Endothelial cell of umbilical vein (primary cell): ENCODE data around the gene ARHGAP32. TPM values are rescaled to one million over a fixed set of nuclear protein-coding genes. Genes with fewer than 3 reads are reported as not detected.

Source experiments
- BruUV-seq: library from RNA; stranded (reverse); fragments of 400-500 nt; replicated peaks from 2 replicates; lab custom pipeline; 2021; lab: Mats Ljungman, UMichigan
- CTCF ChIA-PET: fragments of 300-600, 350-600 bp; sonication (Branson Sonifier 250); formaldehyde crosslinking; loops from one replicate; lab custom pipeline; 2021; ENCODE audit warnings: antibody characterized with exemption, inconsistent platforms; lab: Charles Lee
- POLR2A ChIA-PET: fragments of 300-600, 350-600 bp; sonication (Branson Sonifier 250); formaldehyde crosslinking; loops from one replicate; lab custom pipeline; 2021; ENCODE audit warnings: antibody characterized with exemption, inconsistent platforms; lab: Charles Lee
- DNase-seq: peaks from one replicate; pipeline ENCODE4 v3.0.0-alpha.2; 2011; ENCODE audit warnings: low read depth, low spot score
- FAIRE-seq: peaks from 2 replicates; lab custom pipeline; 2011; peaks lifted over from hg19 to GRCh38; lab: Jason Lieb, UNC
- H2AFZ ChIP-seq: 2 replicates; pipeline ENCODE4 v1.6.0; 2012; ENCODE audit warnings: low read depth, low read length, control low read depth, inconsistent platforms
- H3K27ac ChIP-seq: 2 replicates; pipeline ENCODE4 v1.5.1; 2011; ENCODE audit warnings: low read depth, mild to moderate bottlenecking, control low read depth, low read length, moderate library complexity; ENCODE audit not compliant: insufficient read depth
- H3K27me3 ChIP-seq, 2 experiments: 2 replicates each; pipeline versions ENCODE4 v1.6.0 to v1.6.1; 2011; ENCODE audit warnings: low read length in 2 of 2, mixed read lengths in 1 of 2; ENCODE audit not compliant: control insufficient read depth in 2 of 2, insufficient read depth in 2 of 2
- H3K36me3 ChIP-seq, 2 experiments: 2 replicates in 1 of 2; 3 replicates in 1 of 2; pipeline ENCODE4 v1.5.1; 2011; ENCODE audit warnings: low read length in 2 of 2, mild to moderate bottlenecking in 1 of 2, moderate library complexity in 1 of 2; ENCODE audit not compliant: control insufficient read depth in 2 of 2, insufficient read depth in 2 of 2; ENCODE audit errors: extremely low read depth in 1 of 2
- H3K4me1 ChIP-seq: 3 replicates; pipeline ENCODE4 v1.5.1; 2011; ENCODE audit warnings: mild to moderate bottlenecking, low read length; ENCODE audit not compliant: control insufficient read depth, insufficient read depth; ENCODE audit errors: extremely low read depth
- H3K4me2 ChIP-seq: 2 replicates; pipeline ENCODE4 v1.6.1; 2011; ENCODE audit warnings: low read length, control low read depth, mixed read lengths; ENCODE audit not compliant: insufficient read depth
- H3K4me3 ChIP-seq, 3 experiments: fragments of 200-600 bp in 1 of 3; sonication (generic), shearing (Covaris generic) in 1 of 3; replicated peaks in 1 of 3; 2 replicates each; pipeline ENCODE4 v1.5.1; 2011 to 2016; ENCODE audit warnings: control low read depth in 3 of 3, low read length in 3 of 3, mild to moderate bottlenecking in 2 of 3, inconsistent platforms in 1 of 3, low read depth in 1 of 3, moderate library complexity in 1 of 3; ENCODE audit not compliant: insufficient read depth in 1 of 3
- H3K79me2 ChIP-seq: 2 replicates; pipeline ENCODE4 v1.6.0; 2012; ENCODE audit warnings: low read length, inconsistent platforms; ENCODE audit not compliant: control insufficient read depth, insufficient read depth
- H3K9ac ChIP-seq: replicated peaks from 2 replicates; pipeline ENCODE3; 2011; ENCODE audit warnings: low read length, control low read depth; ENCODE audit not compliant: insufficient read depth; ENCODE audit errors: extremely low read depth
- H3K9me1 ChIP-seq: replicated peaks from 3 replicates; pipeline ENCODE4 v1.6.0; 2011; ENCODE audit warnings: mild to moderate bottlenecking, low read length; ENCODE audit not compliant: control insufficient read depth, insufficient read depth; ENCODE audit errors: extremely low read depth
- H3K9me3 ChIP-seq: replicated peaks from 2 replicates; pipeline ENCODE4 v1.5.1; 2012; ENCODE audit warnings: low read length, inconsistent platforms; ENCODE audit not compliant: control insufficient read depth, insufficient read depth
- H4K20me1 ChIP-seq: replicated peaks from 2 replicates; pipeline ENCODE3; 2011; ENCODE audit warnings: mild to moderate bottlenecking, low read length; ENCODE audit not compliant: control insufficient read depth, insufficient read depth; ENCODE audit errors: extremely low read depth
- CTCF ChIP-seq, 2 donors: IDR thresholded peaks; 1 replicate in 1 of 2; 2 replicates in 1 of 2; pipeline ENCODE4 v1.5.1; 2011; ENCODE audit warnings: low read length in 2 of 2, mild to moderate bottlenecking in 2 of 2, moderate library complexity in 2 of 2, control low read depth in 1 of 2, inconsistent platforms in 1 of 2, low read depth in 1 of 2; ENCODE audit not compliant: insufficient read depth in 1 of 2; ENCODE audit errors: extremely low read depth in 1 of 2
- EZH2 ChIP-seq: IDR thresholded peaks from 2 replicates; pipeline ENCODE4 v1.6.1; 2012; ENCODE audit warnings: borderline replicate concordance, low read depth, mild to moderate bottlenecking, moderate library complexity, low read length, inconsistent platforms; ENCODE audit not compliant: severe bottlenecking
- FOS ChIP-seq: IDR thresholded peaks from 2 replicates; pipeline ENCODE4 v1.6.1; 2011; ENCODE audit warnings: mild to moderate bottlenecking, low read length, moderate library complexity, borderline replicate concordance; ENCODE audit not compliant: insufficient read depth
- GATA2 ChIP-seq: IDR thresholded peaks from 2 replicates; pipeline ENCODE4 v1.7.0; 2011; ENCODE audit warnings: low read depth, mild to moderate bottlenecking, moderate library complexity, mixed read lengths, low read length; ENCODE audit not compliant: insufficient read length, insufficient read depth
- JUN ChIP-seq: IDR thresholded peaks from 2 replicates; pipeline ENCODE4 v1.6.1; 2011; ENCODE audit warnings: borderline replicate concordance, low read depth; ENCODE audit not compliant: insufficient read length, insufficient read depth
- MAX ChIP-seq: IDR thresholded peaks from 2 replicates; pipeline ENCODE4 v1.6.1; 2011; ENCODE audit not compliant: insufficient read depth, insufficient read length
- MYC ChIP-seq: IDR thresholded peaks from one replicate; pipeline ENCODE4 v1.6.1; 2011; ENCODE audit warnings: mild to moderate bottlenecking, low read depth, low read length
- POLR2A ChIP-seq: IDR thresholded peaks from 2 replicates; pipeline ENCODE4 v1.6.1; 2012; ENCODE audit warnings: low read depth, mild to moderate bottlenecking, control low read depth, low read length
- POLR2AphosphoS5 ChIP-seq: IDR thresholded peaks from 2 replicates; pipeline ENCODE4 v1.6.1; 2012; ENCODE audit warnings: low read depth, mild to moderate bottlenecking, control low read depth, low read length, moderate library complexity; ENCODE audit not compliant: insufficient read depth
- dilution Hi-C: fragments of 300-500 bp; cut with MboI; formaldehyde crosslinking; loops from one replicate; pipeline ENCODE4 v1.15.0; 2019; ENCODE audit warnings: low sequenced_read_pairs; ENCODE audit not compliant: extremely low pct_ligation_motif_present
- intact Hi-C: fragments of 100-400 bp; cut with micrococcal nuclease; formaldehyde crosslinking; loops from one replicate; pipeline ENCODE4 v1.10.0; 2022
- polyA plus RNA-seq, 4 experiments: library from polyadenylated mRNA; depleted of rRNA in 3 of 4; stranded (reverse) in 3 of 4; unstranded in 1 of 4; fragments of >200 nt; gene quantifications; 2 replicates each; pipeline versions ENCODE4 v1.2.1 to v1.2.3, GENCODE V29; 2011 to 2012; ENCODE audit warnings: missing spikeins in 1 of 4
- total RNA-seq: library from RNA; stranded (reverse); gene quantifications from 2 replicates; pipeline ENCODE4 v1.2.3, GENCODE V29; 2021

The ARHGAP32 gene
- total and polyA plus RNA-seq, 2 donors (not counting 3 experiments of a cell fraction or from before 2014, with no cell fraction given), result 3.4 to 9.1 TPM

- ChIA-PET CTCF (interaction anchor here (1.0 to 7.4 kb wide), 4 partner anchors 9 to 53 kb away, joined by 3 to 43 read pairs (median 8); no protein-coding TSS in a partner anchor), POLR2A (no interaction called here)
These were observed 253.8 kb downstream of the ARHGAP32 start for GRCh38 chr11:128938156-128938885.

GRCh38 chr11:128937480-128937879 is 254.6 kb downstream of the ARHGAP32 start:
- Histone ChIP-seq H4K20me1 (no peaks in the 10 kb centered on the region), H3K27me3 (peaks cover 0 to 2% of the 10 kb centered on the region in 2 experiments), H3K36me3 (no peaks in the 10 kb centered on the region), H3K79me2 (no peaks in the 10 kb centered on the region), H3K4me2 (no peak overlapping the region), H3K9ac (no peak overlapping the region), H2AFZ (no peak overlapping the region), H3K9me3 (no peaks in the 10 kb centered on the region), H3K4me1 (no peaks in the 10 kb centered on the region), H3K4me3 (no peak overlapping the region), H3K9me1 (no peaks in the 10 kb centered on the region), H3K27ac (no peak overlapping the region)
- DNase-seq (no peak), FAIRE-seq (no peak)
- TF ChIP-seq EZH2, result no peak
- TF ChIP-seq JUN, result no peak
- no peak for TF ChIP-seq CTCF (IDR thresholded peaks at IDR 0.05; ENCODE audit: extremely low read depth in 1 of 2, insufficient read depth in 1 of 2, low read depth in 1 of 2, low read length in 2 of 2)
- no peak for TF ChIP-seq FOS
- TF ChIP-seq GATA2, result no peak
- no peak for TF ChIP-seq MAX
- TF ChIP-seq MYC, result no peak
- TF ChIP-seq POLR2AphosphoS5, result no peak
- no peak for TF ChIP-seq POLR2A
- dilution Hi-C loops (no loop called here), intact Hi-C loops (no loop called here)
- ChIA-PET CTCF (interaction anchor here (0.9 to 2.4 kb wide), 3 partner anchors 19 to 52 kb away, joined by 3 to 12 read pairs (median 4); no protein-coding TSS in a partner anchor), POLR2A (no interaction called here)
- BruUV-seq, result no TSS peak

More at GRCh38 chr11:128938156-128938885, 253.8 kb downstream of the ARHGAP32 start:
- FAIRE-seq, result no peak
- peaks cover 0 to 2% of the 10 kb centered on the region in 2 experiments for H3K27me3 ChIP-seq
- no peak overlapping the region for H3K4me3 ChIP-seq
- intact Hi-C loops (no loop called here), dilution Hi-C loops (no loop called here)
- H3K27ac ChIP-seq, result no peak overlapping the region
- no peak overlapping the region for H3K9ac ChIP-seq
- no peaks in the 10 kb centered on the region for H3K9me3 ChIP-seq
- no peaks in the 10 kb centered on the region for H3K36me3 ChIP-seq
- no peaks in the 10 kb centered on the region for H3K79me2 ChIP-seq
- DNase-seq, result no peak
- no peaks in the 10 kb centered on the region for H3K4me1 ChIP-seq
- no peak overlapping the region for H2AFZ ChIP-seq
- BruUV-seq, result no TSS peak
- no peaks in the 10 kb centered on the region for H4K20me1 ChIP-seq
- H3K9me1 ChIP-seq, result no peaks in the 10 kb centered on the region
- no peak overlapping the region for H3K4me2 ChIP-seq
- TF ChIP-seq FOS (no peak), JUN (no peak), POLR2AphosphoS5 (no peak), GATA2 (no peak), EZH2 (no peak), POLR2A (no peak)
